CD8-positive, alpha-beta memory T cell (primary cell): Measurements from ENCODE around the gene GNG14. TPM values are rescaled to one million over a fixed set of nuclear protein-coding genes. Genes with fewer than 3 reads are reported as not detected.
A peak's percentile ranks its signal among the peaks of the same experiment; 100 is the strongest.
"Not testable (repeated sequence)": the region's sequence is repeated elsewhere in the genome, so short reads cannot be mapped to it uniquely, and the experiment has no call there.

Experiments used
- CTCF ChIA-PET: fragments of 350-600 bp; sonication (Branson Sonifier 250); formaldehyde crosslinking; loops from one replicate; lab custom pipeline; 2021; ENCODE audit warnings: antibody characterized with exemption; lab: Charles Lee
- POLR2A ChIA-PET: fragments of 350-600 bp; sonication (Branson Sonifier 250); formaldehyde crosslinking; loops from one replicate; lab custom pipeline; 2021; ENCODE audit warnings: antibody characterized with exemption; lab: Charles Lee
- DNase-seq, 5 donors: peaks; one replicate each; pipeline versions ENCODE4 v3.0.0 to v3.0.0-alpha.2; 2020 to 2022; ENCODE audit warnings: mixed read lengths in 1 of 5
- H3K27ac ChIP-seq: one replicate; pipeline ENCODE4 v1.7.0; 2013; ENCODE audit warnings: low read depth, mild to moderate bottlenecking, low read length, moderate library complexity
- H3K27me3 ChIP-seq: 2 replicates; pipeline ENCODE4 v1.7.0; 2013; ENCODE audit warnings: low read length, mild to moderate bottlenecking; ENCODE audit not compliant: insufficient read depth, poor library complexity, severe bottlenecking
- H3K36me3 ChIP-seq: 2 replicates; pipeline ENCODE4 v1.7.0; 2013; ENCODE audit warnings: mild to moderate bottlenecking, low read length, moderate library complexity; ENCODE audit not compliant: insufficient read depth
- H3K4me1 ChIP-seq: 2 replicates; pipeline ENCODE4 v1.7.0; 2013; ENCODE audit warnings: mild to moderate bottlenecking, low read length, moderate library complexity; ENCODE audit not compliant: insufficient read depth
- H3K4me3 ChIP-seq: 2 replicates; pipeline ENCODE4 v1.7.0; 2013; ENCODE audit warnings: mild to moderate bottlenecking, low read length
- H3K9me3 ChIP-seq: 2 replicates; pipeline ENCODE4 v1.7.0; 2013; ENCODE audit warnings: mild to moderate bottlenecking, low read length
- H3K27ac Mint-ChIP-seq, 8 donors: one replicate each; pipeline ENCODE4 v1.8.0; 2020 to 2021; ENCODE audit warnings: mixed read lengths in 8 of 8, mild to moderate bottlenecking in 6 of 8, inconsistent platforms in 3 of 8, moderate library complexity in 3 of 8
- H3K27me3 Mint-ChIP-seq, 2 donors: one replicate each; pipeline ENCODE4 v1.8.0; 2020 to 2021; ENCODE audit warnings: mixed read lengths in 2 of 2, mild to moderate bottlenecking in 1 of 2, moderate library complexity in 1 of 2
- H3K36me3 Mint-ChIP-seq, 3 donors: one replicate each; pipeline ENCODE4 v1.8.0; 2020 to 2021; ENCODE audit warnings: mixed read lengths in 3 of 3, inconsistent platforms in 1 of 3, mild to moderate bottlenecking in 1 of 3
- H3K4me1 Mint-ChIP-seq, 3 donors: one replicate each; pipeline ENCODE4 v1.8.0; 2020 to 2021; ENCODE audit warnings: mixed read lengths in 3 of 3, inconsistent platforms in 1 of 3, mild to moderate bottlenecking in 1 of 3
- H3K4me3 Mint-ChIP-seq, 7 donors: one replicate each; pipeline ENCODE4 v1.8.0; 2020 to 2021; ENCODE audit warnings: mixed read lengths in 7 of 7, mild to moderate bottlenecking in 6 of 7, moderate library complexity in 4 of 7, inconsistent platforms in 2 of 7
- H3K9me3 Mint-ChIP-seq, 5 donors: one replicate each; pipeline ENCODE4 v1.8.0; 2020 to 2022; ENCODE audit warnings: mixed read lengths in 5 of 5, mild to moderate bottlenecking in 3 of 5, moderate library complexity in 2 of 5, inconsistent platforms in 1 of 5
- polyA plus RNA-seq: library from polyadenylated mRNA; unstranded; fragments of 300-500 nt; fragmentation: Illumina TruSeq; gene quantifications from one replicate; pipeline ENCODE4 v1.2.3, GENCODE V29; 2021
- total RNA-seq, 2 experiments: library from RNA; stranded (reverse); gene quantifications; one replicate each; pipeline ENCODE4 v1.2.3, GENCODE V29; 2021

Gene GNG14
- total and polyA plus RNA-seq, 3 experiments from 2014 or later: not detected

- H3K27ac Mint-ChIP-seq: peak overlapping the region; percentile 89 to 97 (median 94)
Measured at GRCh38 chr19:12721656-12722565, 34.1 kb downstream of the GNG14 start.

GRCh38 chr19:12722566-12723380, 35.0 kb downstream of the GNG14 start:
- Histone ChIP-seq H3K36me3 (peaks cover 7% of the 10 kb centered on the region), H3K4me3 (peak overlapping the region; percentile 98), H3K9me3 (no peaks in the 10 kb centered on the region), H3K4me1 (peaks cover 17% of the 10 kb centered on the region), H3K27me3 (no peaks in the 10 kb centered on the region), H3K27ac (peak overlapping the region; percentile 60)
- POLR2A ChIA-PET: interaction anchor here (0.6 to 4.0 kb wide), 11 partner anchors 9 to 1194 kb away, joined by 3 to 38 read pairs (median 4); partner anchors contain the start of genes DHPS, ECSIT, FBXW9 and GET3
- CTCF ChIA-PET: interaction anchor here (0.9 to 4.4 kb wide), 6 partner anchors 11 to 69 kb away, joined by 3 to 25 read pairs (median 5); partner anchors contain the start of genes GET3, JUNB and TRIR
- peak overlapping the region; percentile 85 to 96 (median 94) for H3K27ac Mint-ChIP-seq
- H3K4me3 Mint-ChIP-seq: peak overlapping the region; percentile 90 to 95 (median 94)
- H3K27me3 Mint-ChIP-seq: peaks cover 0 to 4% of the 10 kb centered on the region in 2 donors
- peaks cover 35 to 46% (median 38%) of the 10 kb centered on the region in 3 donors for H3K4me1 Mint-ChIP-seq
- H3K36me3 Mint-ChIP-seq: peaks cover 0 to 26% (median 3%) of the 10 kb centered on the region in 3 donors
- no peaks in the 10 kb centered on the region for H3K9me3 Mint-ChIP-seq
- DNase-seq: peak; percentile 90 to 97 (median 92)

More at GRCh38 chr19:12721656-12722565, 34.1 kb downstream of the GNG14 start:
- Mint-ChIP-seq H3K9me3 (no peaks in the 10 kb centered on the region), H3K27me3 (peaks cover 0 to 4% of the 10 kb centered on the region in 2 donors), H3K4me3 (peak overlapping the region; percentile 90 to 95 (median 94)), H3K36me3 (peaks cover 0 to 28% (median 3%) of the 10 kb centered on the region in 3 donors), H3K4me1 (peaks cover 35 to 46% (median 38%) of the 10 kb centered on the region in 3 donors)
- H3K36me3 ChIP-seq: peaks cover 7% of the 10 kb centered on the region
- DNase-seq: peak in 4 of 5 donors; percentile 42 to 67 (median 52)
- H3K4me1 ChIP-seq: peaks cover 17% of the 10 kb centered on the region
- peak overlapping the region; percentile 76 for H3K4me3 ChIP-seq
- H3K27ac ChIP-seq: peak overlapping the region; percentile 60
- ChIA-PET POLR2A (interaction anchor here (0.6 to 4.0 kb wide), 5 partner anchors 13 to 1193 kb away, joined by 4 to 38 read pairs (median 7); partner anchors contain the start of genes ECSIT, FBXW9, GET3 and TRIR), CTCF (interaction anchor here (0.6 to 4.4 kb wide), 4 partner anchors 12 to 39 kb away, joined by 3 to 25 read pairs (median 4); partner anchors contain the start of genes GET3 and TRIR)
- H3K9me3 ChIP-seq: no peaks in the 10 kb centered on the region
- H3K27me3 ChIP-seq: no peaks in the 10 kb centered on the region

GRCh38 chr19:12723381-12723640, 35.5 kb downstream of the GNG14 start:
- DNase-seq: no peak
- POLR2A ChIA-PET: interaction anchor here (0.6 to 4.0 kb wide), 7 partner anchors 8 to 431 kb away, joined by 3 to 38 read pairs (median 4); partner anchors contain the start of genes DHPS, GET3, JUNB and TRIR
- Mint-ChIP-seq H3K27me3 (peaks cover 0 to 4% of the 10 kb centered on the region in 2 donors), H3K27ac (peak overlapping the region; percentile 85 to 96 (median 94)), H3K9me3 (no peaks in the 10 kb centered on the region), H3K4me3 (peak overlapping the region; percentile 90 to 95 (median 94)), H3K36me3 (peaks cover 0 to 29% (median 3%) of the 10 kb centered on the region in 3 donors), H3K4me1 (peaks cover 35 to 46% (median 38%) of the 10 kb centered on the region in 3 donors)
- Histone ChIP-seq H3K4me1 (peaks cover 17% of the 10 kb centered on the region), H3K27ac (peak overlapping the region; percentile 60), H3K9me3 (no peaks in the 10 kb centered on the region), H3K4me3 (peak overlapping the region; percentile 98), H3K27me3 (no peaks in the 10 kb centered on the region), H3K36me3 (peaks cover 7% of the 10 kb centered on the region)
- CTCF ChIA-PET: interaction anchor here (0.9 to 4.4 kb wide), 7 partner anchors 11 to 68 kb away, joined by 3 to 25 read pairs (median 5); partner anchors contain the start of genes GET3, JUNB and TRIR

GRCh38 chr19:12723641-12724426, 36.0 kb downstream of the GNG14 start, which contains the start of gene TNPO2:
Gene TNPO2, minus strand, starts transcription at chr19:12723932. Its CDS starts 2,955 bp downstream, at chr19:12720977.
- POLR2A ChIA-PET: interaction anchor here (0.6 to 4.0 kb wide), 6 partner anchors 8 to 431 kb away, joined by 3 to 38 read pairs (median 4); partner anchors contain the start of genes GET3, JUNB and TRIR

GRCh38 chr19:12725612-12726011, 37.8 kb downstream of the GNG14 start:
- H3K27ac Mint-ChIP-seq, H3K9me3 ChIP-seq, H3K4me3 ChIP-seq, H3K9me3 Mint-ChIP-seq, H3K27me3 Mint-ChIP-seq, H3K27me3 ChIP-seq, DNase-seq, H3K27ac ChIP-seq: not testable (repeated sequence)
- Histone ChIP-seq H3K36me3 (peaks cover 19% of the 10 kb centered on the region), H3K4me1 (peaks cover 17% of the 10 kb centered on the region)
- H3K36me3 Mint-ChIP-seq: peaks cover 0 to 38% (median 7%) of the 10 kb centered on the region in 3 donors
- peaks cover 38 to 40% (median 39%) of the 10 kb centered on the region in 3 donors for H3K4me1 Mint-ChIP-seq
- ChIA-PET POLR2A (interaction anchor here (0.6 to 0.9 kb wide), 2 partner anchors 9 to 43 kb away, joined by 4 to 6 read pairs; partner anchors contain the start of gene TRIR), CTCF (interaction anchor here (0.8 to 1.4 kb wide), 2 partner anchors 8 to 31 kb away, joined by 3 read pairs; no protein-coding TSS in a partner anchor)
- H3K4me3 Mint-ChIP-seq: peak overlapping the region in 2 of 7 donors; percentile 16 to 26

More at GRCh38 chr19:12723641-12724426, 36.0 kb downstream of the GNG14 start, which contains the start of gene TNPO2:
- Mint-ChIP-seq H3K27ac (peak within 1 kb of the TSS; percentile 85 to 96 (median 94)), H3K27me3 (peaks cover 0 to 4% of the 10 kb centered on the region in 2 donors), H3K9me3 (no peaks in the 10 kb centered on the region), H3K36me3 (peaks cover 0 to 28% (median 0%) of the 10 kb centered on the region in 3 donors), H3K4me3 (peak within 1 kb of the TSS; percentile 90 to 95 (median 94)), H3K4me1 (peaks cover 35 to 42% (median 35%) of the 10 kb centered on the region in 3 donors)
- no peaks in the 10 kb centered on the region for H3K9me3 ChIP-seq
- H3K4me1 ChIP-seq: peaks cover 17% of the 10 kb centered on the region
- H3K4me3 ChIP-seq: peak within 1 kb of the TSS; percentile 98
- no peaks in the 10 kb centered on the region for H3K27me3 ChIP-seq
- peak within 1 kb of the TSS; percentile 60 for H3K27ac ChIP-seq
- peaks cover 7% of the 10 kb centered on the region for H3K36me3 ChIP-seq
- DNase-seq: peak; percentile 20 to 73 (median 32)
- CTCF ChIA-PET: interaction anchor here (0.9 to 4.4 kb wide), 8 partner anchors 10 to 68 kb away, joined by 3 to 25 read pairs (median 4); partner anchors contain the start of genes GET3, JUNB and TRIR

- Histone ChIP-seq H3K4me3 (no peak overlapping the region), H3K9me3 (no peaks in the 10 kb centered on the region), H3K27me3 (no peaks in the 10 kb centered on the region), H3K36me3 (peaks cover 24% of the 10 kb centered on the region), H3K4me1 (peaks cover 16% of the 10 kb centered on the region), H3K27ac (no peak overlapping the region)
- ChIA-PET POLR2A (no interaction called here), CTCF (interaction anchor here (1.7 kb wide), 1 partner anchor 39 kb away, joined by 4 read pairs; no protein-coding TSS in a partner anchor)
- H3K4me1 Mint-ChIP-seq: peaks cover 31 to 38% (median 31%) of the 10 kb centered on the region in 3 donors
- DNase-seq: no peak
- no peaks in the 10 kb centered on the region for H3K9me3 Mint-ChIP-seq
- H3K4me3 Mint-ChIP-seq: peak overlapping the region in 1 of 7 donors; percentile 69
- H3K27me3 Mint-ChIP-seq: peaks cover 0 to 2% of the 10 kb centered on the region in 2 donors
- peaks cover 0 to 43% (median 9%) of the 10 kb centered on the region in 3 donors for H3K36me3 Mint-ChIP-seq
- H3K27ac Mint-ChIP-seq: peak overlapping the region in 2 of 8 donors; percentile 1 to 60
Measured at GRCh38 chr19:12726988-12727316, 39.2 kb downstream of the GNG14 start.
